ENCODE measurements around the gene ESRRG. TPM values are rescaled to one million over a fixed set of nuclear protein-coding genes. Genes with fewer than 3 reads are reported as not detected.

Gene ESRRG
- total RNA-seq, 4 donors from 2014 or later = 13.4 to 24.8 (median 18.9) TPM

GRCh38 chr1:216679108-216679507, 44.1 kb downstream of the ESRRG start:
- H3K36me3 ChIP-seq = no peaks in the 10 kb centered on the region
- H3K4me1 ChIP-seq = no peaks in the 10 kb centered on the region
- H3K4me3 ChIP-seq (replicated peaks in 1 of 3) = no peak overlapping the region
- TF ChIP-seq CTCF (IDR thresholded peaks at IDR 0.05) = no peak
- no peak for TF ChIP-seq POLR2A (IDR thresholded peaks at IDR 0.05)
- intact Hi-C loops (cut with DNase I) = no loop called here
- no peaks in the 10 kb centered on the region for H3K27me3 ChIP-seq
- H3K27ac ChIP-seq = no peak overlapping the region
- no peak for DNase-seq
- H3K9me3 ChIP-seq = no peaks in the 10 kb centered on the region
- 81 to 83% methylated on average over 14 of the region's 14 CpGs for WGBS, 2 donors

- TF ChIP-seq CTCF (IDR thresholded peaks at IDR 0.05) (no peak), POLR2A (IDR thresholded peaks at IDR 0.05) (no peak)
- H3K4me1 ChIP-seq = no peaks in the 10 kb centered on the region
- no peak overlapping the region for H3K27ac ChIP-seq
- H3K4me3 ChIP-seq (replicated peaks in 1 of 3) = no peak overlapping the region
- intact Hi-C loops (cut with DNase I) = no loop called here
- WGBS, 2 donors = 95 to 97% methylated on average over 6 of the region's 6 CpGs
- no peak for DNase-seq
- no peaks in the 10 kb centered on the region for H3K36me3 ChIP-seq
- no peaks in the 10 kb centered on the region for H3K9me3 ChIP-seq
- H3K27me3 ChIP-seq = no peaks in the 10 kb centered on the region
Observed at GRCh38 chr1:216670118-216670883, 52.9 kb downstream of the ESRRG start.

- Histone ChIP-seq H3K27me3 (no peaks in the 10 kb centered on the region), H3K27ac (no peak overlapping the region), H3K4me3 (replicated peaks in 1 of 3) (no peak overlapping the region), H3K9me3 (no peaks in the 10 kb centered on the region), H3K36me3 (no peaks in the 10 kb centered on the region), H3K4me1 (no peaks in the 10 kb centered on the region)
- intact Hi-C loops (cut with DNase I) = no loop called here
- TF ChIP-seq POLR2A (IDR thresholded peaks at IDR 0.05) (no peak), CTCF (IDR thresholded peaks at IDR 0.05) (no peak)
- no peak for DNase-seq
- 88 to 91% methylated on average over 2 of the region's 2 CpGs for WGBS, 2 donors
Observed at GRCh38 chr1:216666441-216666840, 56.8 kb downstream of the ESRRG start.

- Histone ChIP-seq H3K9me3 (no peaks in the 10 kb centered on the region), H3K27me3 (no peaks in the 10 kb centered on the region), H3K4me1 (no peaks in the 10 kb centered on the region), H3K27ac (no peak overlapping the region), H3K4me3 (replicated peaks in 1 of 3) (no peak overlapping the region), H3K36me3 (no peaks in the 10 kb centered on the region)
- intact Hi-C loops (cut with DNase I) = no loop called here
- DNase-seq = no peak
- TF ChIP-seq POLR2A (IDR thresholded peaks at IDR 0.05) (no peak), CTCF (IDR thresholded peaks at IDR 0.05) (no peak)
Observed at GRCh38 chr1:216665856-216666255, 57.4 kb downstream of the ESRRG start.

- no peak overlapping the region for H3K4me3 ChIP-seq (replicated peaks in 1 of 3)
- intact Hi-C loops (cut with DNase I) = no loop called here
- no peaks in the 10 kb centered on the region for H3K9me3 ChIP-seq
- TF ChIP-seq POLR2A (IDR thresholded peaks at IDR 0.05) (no peak), CTCF (IDR thresholded peaks at IDR 0.05) (no peak)
- WGBS, 2 donors = 78 to 80% methylated on average over 1 of the region's 1 CpG
- no peak overlapping the region for H3K27ac ChIP-seq
- H3K4me1 ChIP-seq = no peaks in the 10 kb centered on the region
- no peaks in the 10 kb centered on the region for H3K36me3 ChIP-seq
- no peaks in the 10 kb centered on the region for H3K27me3 ChIP-seq
- DNase-seq = no peak
Observed at GRCh38 chr1:216665406-216665805, 57.8 kb downstream of the ESRRG start.

All from thyroid gland (tissue), 4 donors.